ENCODE data around the gene CHPF2.

CHPF2 gene

GRCh38 chr7:151249034-151249731, 16.9 kb downstream of the CHPF2 start:
- Histone ChIP-seq H3K4me2 (ENCODE audit: insufficient read depth, low read length) (peak overlapping the region; percentile 80; the same call in 1 of the 2 replicates), H3K4me3 (ENCODE audit: low read depth in 1 of 2, low read length in 2 of 2) (no peak overlapping the region), H3K9ac (ENCODE audit: low read depth, low read length) (no peak overlapping the region), H2AFZ (ENCODE audit: low read depth, low read length) (no peak overlapping the region), H3K27me3 (ENCODE audit: insufficient read depth, low read length, poor library complexity) (peaks cover 97% of the 10 kb centered on the region), H3K36me3 (ENCODE audit: insufficient read depth, low read length) (no peaks in the 10 kb centered on the region), H3K27ac (ENCODE audit: low read length) (no peak overlapping the region), H3K79me2 (ENCODE audit: insufficient read depth, low read length) (no peaks in the 10 kb centered on the region), H4K20me1 (ENCODE audit: insufficient read depth, low read length) (peaks cover 27% of the 10 kb centered on the region), H3K4me1 (ENCODE audit: insufficient read depth, low read length) (peaks cover 46% of the 10 kb centered on the region), H3K9me3 (ENCODE audit: insufficient read depth, low read length, severe bottlenecking) (no peaks in the 10 kb centered on the region)
- DNase-seq (no peak), ATAC-seq (ENCODE audit: insufficient read depth, low read depth) (no peak)
- peak; percentile 85 for TF ChIP-seq EZH2 (IDR thresholded peaks at IDR 0.05; ENCODE audit: borderline replicate concordance, low read depth, low read length, severe bottlenecking)
- TF ChIP-seq CTCF (IDR thresholded peaks at IDR 0.05; ENCODE audit: borderline replicate concordance, extremely low read depth, low read length, poor library complexity, severe bottlenecking): no peak

GRCh38 chr7:151249732-151250072, 17.4 kb downstream of the CHPF2 start:
- ATAC-seq (ENCODE audit: insufficient read depth, low read depth) (no peak), DNase-seq (no peak)
- Histone ChIP-seq H3K36me3 (ENCODE audit: insufficient read depth, low read length) (no peaks in the 10 kb centered on the region), H3K27me3 (ENCODE audit: insufficient read depth, low read length, poor library complexity) (peaks cover 99% of the 10 kb centered on the region), H3K9me3 (ENCODE audit: insufficient read depth, low read length, severe bottlenecking) (no peaks in the 10 kb centered on the region), H4K20me1 (ENCODE audit: insufficient read depth, low read length) (peaks cover 28% of the 10 kb centered on the region), H3K9ac (ENCODE audit: low read depth, low read length) (no peak overlapping the region), H3K79me2 (ENCODE audit: insufficient read depth, low read length) (no peaks in the 10 kb centered on the region), H3K4me2 (ENCODE audit: insufficient read depth, low read length) (no peak overlapping the region), H3K27ac (ENCODE audit: low read length) (no peak overlapping the region), H3K4me1 (ENCODE audit: insufficient read depth, low read length) (peaks cover 40% of the 10 kb centered on the region), H3K4me3 (ENCODE audit: low read depth in 1 of 2, low read length in 2 of 2) (no peak overlapping the region), H2AFZ (ENCODE audit: low read depth, low read length) (no peak overlapping the region)
- TF ChIP-seq CTCF (IDR thresholded peaks at IDR 0.05; ENCODE audit: borderline replicate concordance, extremely low read depth, low read length, poor library complexity, severe bottlenecking) (no peak), EZH2 (IDR thresholded peaks at IDR 0.05; ENCODE audit: borderline replicate concordance, low read depth, low read length, severe bottlenecking) (no peak)

- no peaks in the 10 kb centered on the region for H3K79me2 ChIP-seq (ENCODE audit: insufficient read depth, low read length)
- H3K9me3 ChIP-seq (ENCODE audit: insufficient read depth, low read length, severe bottlenecking): no peaks in the 10 kb centered on the region
- no peak overlapping the region for H3K4me3 ChIP-seq (ENCODE audit: low read depth in 1 of 2, low read length in 2 of 2)
- TF ChIP-seq EZH2 (IDR thresholded peaks at IDR 0.05; ENCODE audit: borderline replicate concordance, low read depth, low read length, severe bottlenecking): no peak
- peaks cover 33% of the 10 kb centered on the region for H3K4me1 ChIP-seq (ENCODE audit: insufficient read depth, low read length)
- no peak overlapping the region for H3K9ac ChIP-seq (ENCODE audit: low read depth, low read length)
- H3K36me3 ChIP-seq (ENCODE audit: insufficient read depth, low read length): no peaks in the 10 kb centered on the region
- DNase-seq: no peak
- peaks cover 99% of the 10 kb centered on the region for H3K27me3 ChIP-seq (ENCODE audit: insufficient read depth, low read length, poor library complexity)
- ATAC-seq (ENCODE audit: insufficient read depth, low read depth): no peak
- no peak overlapping the region; the same call in 1 of the 2 replicates for H3K4me2 ChIP-seq (ENCODE audit: insufficient read depth, low read length)
- H4K20me1 ChIP-seq (ENCODE audit: insufficient read depth, low read length): peaks cover 34% of the 10 kb centered on the region
- H3K27ac ChIP-seq (ENCODE audit: low read length): no peak overlapping the region
- no peak overlapping the region for H2AFZ ChIP-seq (ENCODE audit: low read depth, low read length)
Measured at GRCh38 chr7:151250181-151251132, 18.2 kb downstream of the CHPF2 start.

- Histone ChIP-seq H3K79me2 (ENCODE audit: insufficient read depth, low read length) (no peaks in the 10 kb centered on the region), H3K9me3 (ENCODE audit: insufficient read depth, low read length, severe bottlenecking) (no peaks in the 10 kb centered on the region), H3K27me3 (ENCODE audit: insufficient read depth, low read length, poor library complexity) (peaks cover 93% of the 10 kb centered on the region), H4K20me1 (ENCODE audit: insufficient read depth, low read length) (peaks cover 32% of the 10 kb centered on the region), H3K4me2 (ENCODE audit: insufficient read depth, low read length) (peak overlapping the region; percentile 57), H3K9ac (ENCODE audit: low read depth, low read length) (peak overlapping the region; percentile 28; the same call in 1 of the 2 replicates), H3K36me3 (ENCODE audit: insufficient read depth, low read length) (no peaks in the 10 kb centered on the region), H3K27ac (ENCODE audit: low read length) (no peak overlapping the region), H3K4me1 (ENCODE audit: insufficient read depth, low read length) (peaks cover 33% of the 10 kb centered on the region), H2AFZ (ENCODE audit: low read depth, low read length) (peak overlapping the region; percentile 54), H3K4me3 (ENCODE audit: low read depth in 1 of 2, low read length in 2 of 2) (peak overlapping the region in 1 of 2 experiments; percentile 48; a peak in 2 of 4 replicates)
- ATAC-seq (ENCODE audit: insufficient read depth, low read depth) (peak; percentile 22), DNase-seq (no peak)
- TF ChIP-seq EZH2 (IDR thresholded peaks at IDR 0.05; ENCODE audit: borderline replicate concordance, low read depth, low read length, severe bottlenecking): peak; percentile 94
- TF ChIP-seq CTCF (IDR thresholded peaks at IDR 0.05; ENCODE audit: borderline replicate concordance, extremely low read depth, low read length, poor library complexity, severe bottlenecking): no peak
Measured at GRCh38 chr7:151251328-151251688, 19.0 kb downstream of the CHPF2 start.

Data from DND-41 (cell line).